Measurements from ENCODE around the gene GULP1.

DNA sequence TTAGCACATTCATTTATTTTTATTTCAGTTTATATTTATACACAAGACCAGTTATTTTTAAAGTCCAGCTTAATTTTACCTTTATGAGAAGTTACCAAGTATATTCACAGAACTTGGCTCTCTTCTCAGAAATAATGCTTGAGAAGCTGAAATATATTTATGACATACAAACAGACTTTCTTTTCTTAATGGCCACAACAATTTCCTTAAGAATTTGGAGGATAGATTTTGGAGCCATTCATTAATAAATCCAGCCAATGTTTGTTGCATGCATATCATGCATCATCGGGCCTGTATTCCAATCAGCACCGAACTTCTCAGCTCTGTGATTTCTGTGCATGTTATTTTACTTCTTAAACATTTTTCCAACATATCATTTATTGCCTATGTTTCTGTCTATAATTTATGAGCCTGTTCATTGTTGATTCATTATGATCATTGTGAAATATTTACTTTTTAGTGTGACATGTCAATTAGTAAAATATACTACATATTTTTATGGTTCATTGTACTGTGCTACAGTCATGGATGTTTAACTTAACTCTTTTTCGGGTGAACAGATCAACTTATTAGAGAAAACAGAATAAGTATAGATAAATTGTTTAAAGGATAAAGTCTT, 3.5 kb downstream of the GULP1 start:
- no peak for TF ChIP-seq EP300 (IDR thresholded peaks at IDR 0.05)
- TF ChIP-seq, protein P1, sequence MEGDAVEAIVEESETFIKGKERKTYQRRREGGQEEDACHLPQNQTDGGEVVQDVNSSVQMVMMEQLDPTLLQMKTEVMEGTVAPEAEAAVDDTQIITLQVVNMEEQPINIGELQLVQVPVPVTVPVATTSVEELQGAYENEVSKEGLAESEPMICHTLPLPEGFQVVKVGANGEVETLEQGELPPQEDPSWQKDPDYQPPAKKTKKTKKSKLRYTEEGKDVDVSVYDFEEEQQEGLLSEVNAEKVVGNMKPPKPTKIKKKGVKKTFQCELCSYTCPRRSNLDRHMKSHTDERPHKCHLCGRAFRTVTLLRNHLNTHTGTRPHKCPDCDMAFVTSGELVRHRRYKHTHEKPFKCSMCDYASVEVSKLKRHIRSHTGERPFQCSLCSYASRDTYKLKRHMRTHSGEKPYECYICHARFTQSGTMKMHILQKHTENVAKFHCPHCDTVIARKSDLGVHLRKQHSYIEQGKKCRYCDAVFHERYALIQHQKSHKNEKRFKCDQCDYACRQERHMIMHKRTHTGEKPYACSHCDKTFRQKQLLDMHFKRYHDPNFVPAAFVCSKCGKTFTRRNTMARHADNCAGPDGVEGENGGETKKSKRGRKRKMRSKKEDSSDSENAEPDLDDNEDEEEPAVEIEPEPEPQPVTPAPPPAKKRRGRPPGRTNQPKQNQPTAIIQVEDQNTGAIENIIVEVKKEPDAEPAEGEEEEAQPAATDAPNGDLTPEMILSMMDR (IDR thresholded peaks at IDR 0.05), result no peak
